Skin epidermis (tissue), 12 donors: ENCODE results near the gene RGPD4.
"Not testable (repeated sequence)": the region's sequence is repeated elsewhere in the genome, so short reads cannot be mapped to it uniquely, and the experiment has no call there.

Experiments
- H3K27ac ChIP-seq, 21 experiments: fragments of 200-600 bp; sonication (generic) in 11 of 21; one replicate each; pipeline ENCODE4 v1.5.0; 2020; ENCODE audit warnings: mild to moderate bottlenecking in 3 of 21, inconsistent platforms in 2 of 21, moderate library complexity in 2 of 21
- H3K4me3 ChIP-seq, 7 experiments: fragments of 200-600 bp; sonication (generic) in 2 of 7; one replicate each; pipeline ENCODE4 v1.5.0; 2020; ENCODE audit warnings: inconsistent platforms in 2 of 7, mild to moderate bottlenecking in 2 of 7, moderate library complexity in 1 of 7

The RGPD4 gene

DNA sequence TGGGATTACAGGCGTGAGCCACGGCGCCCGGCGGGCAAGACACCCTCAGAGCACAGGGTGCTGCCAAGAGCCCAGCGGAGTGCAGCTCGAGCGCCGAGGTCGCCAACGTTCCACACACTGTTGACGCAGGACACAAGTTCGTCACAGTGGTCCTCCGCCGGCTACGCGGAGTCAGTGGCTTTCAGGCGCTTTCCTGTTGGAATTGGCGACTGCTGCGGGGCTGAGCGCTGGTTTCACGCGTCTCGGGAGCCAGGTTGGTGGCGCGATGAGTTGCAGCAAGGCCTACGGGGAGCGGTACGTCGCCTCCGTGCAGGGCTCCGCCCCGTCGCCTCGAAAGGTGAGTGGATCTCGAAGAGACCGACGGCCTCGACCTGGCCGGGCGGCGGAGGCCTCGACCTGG lies at the start of gene RGPD4:
RGPD4 (plus strand) TSS at position 144 of the 400 bp plus-strand sequence; CDS start at position 266, 122 bp downstream.
- not testable (repeated sequence) for H3K27ac ChIP-seq

DNA sequence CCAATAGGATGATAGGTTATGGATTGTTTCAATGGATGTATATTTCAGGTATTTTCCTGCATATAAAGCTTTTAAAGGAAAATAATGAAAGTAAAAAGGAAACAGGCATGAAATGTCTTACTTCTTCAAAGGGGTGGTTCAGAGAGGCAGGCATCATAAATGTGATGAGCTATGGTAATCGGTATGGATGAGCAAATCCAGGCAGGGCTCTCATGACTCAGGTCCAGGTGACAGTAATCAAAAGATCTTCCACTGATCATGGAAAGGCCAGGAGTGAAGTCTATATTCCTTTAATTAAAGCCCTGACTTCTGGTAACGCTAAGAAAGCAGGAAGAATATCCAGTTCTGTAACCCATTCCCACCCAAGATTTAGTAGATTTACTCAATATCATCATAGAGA lies 48.7 kb upstream of the RGPD4 start:
- no peak overlapping the region for H3K4me3 ChIP-seq
- no peak overlapping the region for H3K27ac ChIP-seq

More for the DNA sequence above, at the start of gene RGPD4:
- H3K4me3 ChIP-seq = not testable (repeated sequence)

DNA sequence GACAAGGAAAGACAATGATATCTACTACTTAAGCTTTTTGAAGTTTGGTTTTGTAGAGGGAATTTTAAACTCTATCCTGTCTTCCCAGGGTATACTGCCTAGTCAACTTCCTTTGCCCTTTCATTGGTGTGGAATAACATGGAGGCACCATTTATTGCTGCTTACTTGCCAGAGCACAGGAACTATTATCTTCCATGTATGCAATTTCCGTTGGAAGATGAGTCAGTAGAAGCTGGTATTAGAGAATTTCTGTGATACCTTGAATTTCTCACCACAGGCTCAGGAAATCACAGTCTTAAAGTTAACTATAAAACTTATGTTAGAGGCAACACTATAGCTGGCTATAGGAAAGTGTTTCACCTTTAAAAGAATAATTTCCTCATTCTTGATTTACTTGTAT lies 40.9 kb upstream of the RGPD4 start:
- H3K4me3 ChIP-seq = no peak overlapping the region

DNA sequence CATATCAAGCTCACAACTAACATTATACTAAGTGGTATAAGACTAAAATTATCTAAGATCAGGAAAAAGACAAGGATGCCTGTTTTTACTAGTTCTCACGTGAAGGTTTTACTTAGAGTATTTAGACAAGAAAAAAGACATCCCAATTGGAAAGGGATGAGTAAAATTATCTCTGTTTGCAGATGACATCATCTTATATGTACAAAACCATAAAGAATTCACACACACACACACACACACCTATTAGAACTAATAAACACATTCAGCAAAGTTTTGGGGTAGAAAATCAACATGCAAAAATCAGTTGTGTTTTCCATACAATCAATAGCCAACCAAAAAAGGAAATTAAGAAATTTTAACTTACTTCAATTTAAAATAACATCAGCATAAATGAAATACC lies 35.9 kb upstream of the RGPD4 start:
- Histone ChIP-seq H3K4me3 (no peak overlapping the region), H3K27ac (no peak overlapping the region)

More for the DNA sequence above, 40.9 kb upstream of the RGPD4 start:
- H3K27ac ChIP-seq = no peak overlapping the region

DNA sequence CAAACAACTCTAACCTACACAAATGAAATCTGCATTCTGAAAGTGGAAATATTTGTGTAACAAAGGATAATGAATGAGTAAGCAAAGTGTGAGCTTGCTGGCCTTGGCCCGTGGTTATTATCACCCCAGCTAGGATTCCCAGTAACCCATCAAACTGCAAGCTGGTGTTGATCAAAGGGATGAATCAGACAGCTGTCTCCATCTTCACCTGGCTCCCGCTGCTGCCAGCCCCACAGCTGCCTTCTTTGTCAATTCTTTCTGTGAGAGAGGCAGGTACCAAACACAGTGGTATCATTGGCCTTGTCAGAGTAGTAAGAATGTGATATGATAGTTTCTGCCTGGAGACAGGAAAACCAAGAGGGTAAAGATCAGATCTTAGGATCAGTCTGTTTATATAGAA lies 25.2 kb upstream of the RGPD4 start:
- H3K4me3 ChIP-seq = no peak overlapping the region
- H3K27ac ChIP-seq = no peak overlapping the region

DNA sequence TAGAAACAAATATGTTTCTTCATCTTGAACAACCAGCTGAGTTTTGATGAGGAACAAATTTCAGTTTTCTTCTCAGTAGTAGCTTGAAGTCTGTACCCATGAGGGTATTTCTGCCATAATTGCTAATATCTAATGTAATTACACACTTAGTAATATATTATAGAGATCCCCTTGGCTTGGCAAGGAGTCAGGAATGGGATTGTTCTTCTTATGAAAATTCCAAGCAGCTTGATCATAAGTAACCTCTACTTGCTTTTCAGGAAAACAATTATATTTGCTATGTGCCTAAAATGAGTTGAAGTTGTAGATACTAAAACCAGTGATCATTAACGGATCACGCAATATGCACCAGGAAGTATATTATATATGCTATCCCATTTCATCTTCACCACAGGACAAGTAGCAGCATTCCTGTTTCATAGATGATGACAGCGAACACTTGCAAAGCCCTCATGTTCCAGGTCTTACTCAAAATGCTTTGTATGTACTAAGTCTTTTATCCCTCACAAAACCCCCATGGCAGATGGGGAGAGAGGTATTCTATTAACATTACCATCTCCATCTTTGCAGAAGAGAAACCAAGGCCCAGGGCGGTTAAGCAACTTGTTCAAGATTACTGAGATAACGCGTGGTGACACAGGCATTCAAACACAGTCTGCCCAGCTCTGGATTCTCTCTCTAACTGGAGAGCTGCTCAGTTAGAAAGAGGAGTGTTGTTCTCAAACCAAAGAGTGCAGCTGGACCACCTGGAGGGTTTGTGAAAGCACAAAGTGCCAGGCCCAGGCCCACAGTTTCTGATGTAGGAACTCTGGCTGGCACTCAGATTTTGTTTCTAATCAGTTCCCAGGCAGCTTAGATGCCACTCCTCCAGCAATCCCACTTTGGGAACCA lies 21.8 kb upstream of the RGPD4 start:
- no peak overlapping the region for H3K27ac ChIP-seq
- no peak overlapping the region for H3K4me3 ChIP-seq

DNA sequence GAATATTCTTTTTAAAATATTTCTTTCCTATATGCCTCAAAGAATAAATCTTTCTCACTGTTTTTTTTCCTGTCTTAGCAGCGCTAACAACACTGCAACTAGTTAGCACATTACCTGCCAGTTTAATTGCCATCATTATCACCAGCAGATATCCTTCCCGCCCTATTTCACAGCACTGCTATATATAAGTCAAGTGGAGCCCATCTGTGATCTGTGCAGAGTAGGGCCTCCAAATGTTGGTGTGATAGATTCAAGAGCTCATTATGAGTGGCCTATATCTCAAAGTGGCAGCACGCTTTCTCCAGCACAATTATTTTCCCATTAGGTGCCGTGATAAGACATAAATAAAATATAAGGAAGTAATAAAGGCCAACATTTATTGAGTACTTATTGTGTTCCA lies 19.8 kb upstream of the RGPD4 start:
- H3K4me3 ChIP-seq = no peak overlapping the region
- no peak overlapping the region for H3K27ac ChIP-seq

DNA sequence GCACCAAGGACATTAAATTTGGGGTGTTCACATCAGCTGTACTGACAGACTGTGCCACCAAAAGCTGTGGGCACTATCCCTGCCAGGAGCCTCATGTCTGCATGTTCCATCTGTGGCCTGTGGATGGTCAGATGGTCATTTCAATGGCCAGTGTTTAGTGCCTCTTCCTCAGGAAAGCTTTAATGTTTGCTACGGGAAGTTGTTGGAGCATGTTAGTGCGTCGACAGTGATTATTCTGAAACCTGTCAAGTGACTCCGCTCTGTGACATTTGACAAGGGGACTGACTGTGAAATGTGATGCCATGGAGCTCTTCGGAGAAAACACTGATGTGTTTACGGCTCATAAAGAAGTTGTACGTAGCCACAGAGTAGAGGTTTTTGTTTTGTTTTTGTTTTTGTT lies 18.7 kb upstream of the RGPD4 start:
- no peak overlapping the region for H3K4me3 ChIP-seq
- H3K27ac ChIP-seq = no peak overlapping the region

DNA sequence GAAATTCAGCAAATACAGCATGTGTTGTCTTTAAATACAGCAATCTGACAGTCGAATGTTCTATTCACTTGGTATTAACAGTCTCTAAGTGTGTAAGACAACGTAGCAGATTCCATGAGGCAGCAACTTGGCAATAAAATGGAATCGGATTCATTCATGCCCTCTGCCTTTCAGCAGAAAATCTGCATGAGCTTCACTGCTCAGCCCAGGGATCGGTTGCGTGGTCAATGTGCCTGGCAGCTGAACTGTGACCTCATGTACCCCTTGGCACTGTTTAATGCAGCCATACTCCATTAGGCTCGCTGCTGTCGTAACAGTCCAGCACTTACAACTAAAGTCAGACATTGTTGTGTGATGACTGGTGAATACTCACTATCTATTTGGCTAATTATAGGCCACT lies 17.7 kb upstream of the RGPD4 start:
- no peak overlapping the region for H3K4me3 ChIP-seq
- no peak overlapping the region for H3K27ac ChIP-seq

DNA sequence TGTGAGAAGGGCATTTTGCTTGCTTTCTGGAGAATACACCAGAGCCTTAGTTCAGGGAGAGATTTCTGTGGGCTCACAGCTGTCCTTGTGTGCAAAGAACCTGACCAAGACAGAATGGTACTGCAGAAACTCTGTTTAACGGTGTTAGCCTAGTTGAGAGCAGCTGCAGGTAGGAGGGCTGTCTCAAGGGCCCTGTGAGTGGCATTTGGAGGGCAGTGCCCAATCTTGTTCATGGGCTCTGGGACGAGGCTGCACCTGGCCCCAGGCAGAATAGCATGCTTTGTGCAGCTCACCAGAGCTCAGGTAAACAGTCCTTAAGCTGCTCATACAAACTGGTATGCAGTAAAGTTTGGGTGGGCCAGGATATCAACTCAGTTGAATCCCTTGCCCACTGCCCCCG lies 16.9 kb upstream of the RGPD4 start:
- H3K4me3 ChIP-seq = no peak overlapping the region
- H3K27ac ChIP-seq = no peak overlapping the region

DNA sequence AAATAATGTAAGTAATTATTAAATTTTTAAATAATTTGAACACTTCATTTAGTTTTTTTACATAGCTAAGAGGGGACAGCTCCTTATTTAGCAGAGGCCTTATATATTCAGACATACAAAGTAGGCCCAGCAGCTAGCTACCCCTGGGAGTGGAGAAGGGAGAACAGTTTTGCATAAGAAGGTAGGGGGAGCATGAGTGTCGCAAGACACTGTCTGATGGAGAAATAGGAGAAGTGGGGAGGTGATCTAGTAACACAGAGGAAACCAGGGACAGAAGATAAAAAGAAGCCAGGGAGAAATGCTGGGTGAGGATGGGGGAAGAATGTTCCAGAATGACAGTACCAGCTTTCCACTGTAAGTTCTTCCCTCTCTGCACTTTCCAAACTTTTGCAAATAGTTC lies 16.0 kb upstream of the RGPD4 start:
- H3K4me3 ChIP-seq = no peak overlapping the region
- no peak overlapping the region for H3K27ac ChIP-seq

DNA sequence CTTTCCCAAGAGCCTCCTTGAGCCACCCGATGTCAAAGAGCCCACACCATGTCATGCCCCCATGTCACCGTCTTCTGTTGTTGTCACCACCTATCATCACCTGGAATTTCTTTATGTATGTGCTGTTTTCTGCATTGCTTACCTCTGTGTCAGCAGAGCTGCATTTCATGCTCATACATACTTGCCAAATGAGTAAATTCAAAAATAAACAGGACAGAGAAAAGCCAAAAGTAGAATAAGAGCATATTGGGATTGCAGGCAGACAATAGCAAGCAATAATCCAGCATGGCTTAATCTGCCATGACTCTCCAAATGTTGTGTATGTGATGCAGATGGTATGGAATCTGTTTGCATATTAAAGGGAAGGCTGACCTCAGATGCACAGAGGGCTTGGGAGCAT lies 15.3 kb upstream of the RGPD4 start:
- no peak overlapping the region for H3K27ac ChIP-seq
- H3K4me3 ChIP-seq = no peak overlapping the region

DNA sequence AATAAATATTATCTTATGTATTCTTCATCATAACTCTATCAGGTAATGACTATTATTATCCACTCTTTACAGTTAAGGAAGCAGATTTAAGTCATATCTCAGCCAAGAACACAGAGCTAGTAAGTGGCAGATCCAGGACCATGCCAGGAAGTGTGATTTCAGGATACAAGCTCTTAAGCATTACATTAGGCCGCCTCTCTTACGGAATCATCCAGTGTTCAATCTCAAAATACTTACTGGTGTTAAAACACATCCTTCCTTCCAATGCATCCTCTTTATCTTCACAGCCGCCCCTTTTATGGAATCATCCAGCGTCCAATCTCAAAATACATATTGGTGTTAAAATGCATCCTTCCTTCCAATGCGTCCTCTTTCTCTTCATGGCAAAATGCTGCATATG lies 14.7 kb upstream of the RGPD4 start:
- Histone ChIP-seq H3K4me3 (no peak overlapping the region), H3K27ac (no peak overlapping the region)

DNA sequence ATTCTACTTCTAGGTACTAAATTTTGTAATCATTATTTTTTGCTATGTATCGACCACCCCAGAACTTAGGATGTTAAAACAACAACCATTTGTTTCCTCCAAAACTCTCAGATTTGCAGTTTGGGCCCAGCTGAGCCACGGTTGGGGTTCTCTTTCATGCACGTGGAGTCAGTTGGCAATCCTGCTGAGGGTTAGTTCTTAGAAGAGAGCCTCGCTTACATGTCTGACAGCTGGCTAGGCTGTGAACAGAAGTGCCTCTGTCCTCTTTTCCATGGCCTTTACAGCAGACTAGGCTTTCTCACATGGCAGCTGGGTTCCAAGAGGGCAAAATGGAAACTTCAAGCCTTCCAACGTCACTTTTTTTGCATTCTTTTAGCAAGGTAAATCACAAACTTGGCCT lies 9.3 kb upstream of the RGPD4 start:
- Histone ChIP-seq H3K27ac (no peak overlapping the region), H3K4me3 (no peak overlapping the region)

DNA sequence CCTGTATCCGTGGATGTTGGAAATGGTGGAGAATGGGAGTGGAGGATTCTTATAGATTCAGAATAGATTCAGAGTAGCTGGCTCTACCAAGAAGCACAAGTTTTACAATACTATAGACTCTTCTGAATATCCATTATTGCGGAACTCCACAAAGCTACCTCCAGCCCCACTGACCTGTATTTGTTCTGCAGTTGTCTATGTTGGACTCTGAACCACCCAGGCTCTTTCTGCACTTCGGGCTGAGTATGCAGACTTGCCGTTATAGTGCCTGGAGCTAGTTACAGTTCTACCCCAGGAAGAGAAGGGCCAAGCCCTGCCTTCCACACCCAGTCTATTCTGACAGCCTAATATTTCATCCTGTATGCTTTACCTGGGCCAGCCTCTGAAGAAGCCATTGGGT lies 4.4 kb upstream of the RGPD4 start:
- H3K27ac ChIP-seq = no peak overlapping the region
- H3K4me3 ChIP-seq = no peak overlapping the region

DNA sequence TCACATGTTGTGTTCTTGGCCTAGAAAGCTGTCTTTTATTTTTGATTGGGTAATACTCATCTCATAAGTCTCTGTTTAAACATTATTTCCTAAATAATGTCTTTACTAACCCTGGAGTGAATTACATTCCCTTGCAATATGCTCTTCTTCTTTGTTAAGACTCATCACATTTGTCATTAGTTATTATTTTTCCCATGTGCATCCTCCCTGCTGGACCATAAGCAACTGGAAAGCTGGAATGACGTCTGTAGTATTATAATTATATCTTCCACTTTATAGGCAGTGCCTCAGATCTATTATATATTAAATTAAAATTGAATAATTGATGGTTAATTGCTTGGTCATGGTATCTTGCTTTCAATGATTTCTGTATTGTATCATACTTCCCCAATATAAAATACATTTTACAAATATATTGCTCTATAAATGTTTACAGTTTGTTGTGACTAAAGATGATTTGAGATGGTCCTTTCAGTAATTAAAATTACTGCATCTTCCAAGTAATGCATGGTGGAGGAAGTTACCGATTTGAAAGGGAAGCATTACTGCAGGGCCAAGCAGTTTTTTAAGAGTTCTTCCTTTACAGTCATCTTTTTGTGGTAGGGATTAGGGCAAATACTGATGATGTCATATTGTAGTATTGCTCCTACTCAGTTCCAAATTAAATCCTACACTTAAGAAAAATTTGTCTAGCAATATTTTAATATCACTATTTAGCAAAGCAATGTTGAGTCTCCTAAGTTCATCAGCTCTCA lies 2.1 kb upstream of the RGPD4 start:
- Histone ChIP-seq H3K27ac (no peak overlapping the region), H3K4me3 (no peak overlapping the region)

DNA sequence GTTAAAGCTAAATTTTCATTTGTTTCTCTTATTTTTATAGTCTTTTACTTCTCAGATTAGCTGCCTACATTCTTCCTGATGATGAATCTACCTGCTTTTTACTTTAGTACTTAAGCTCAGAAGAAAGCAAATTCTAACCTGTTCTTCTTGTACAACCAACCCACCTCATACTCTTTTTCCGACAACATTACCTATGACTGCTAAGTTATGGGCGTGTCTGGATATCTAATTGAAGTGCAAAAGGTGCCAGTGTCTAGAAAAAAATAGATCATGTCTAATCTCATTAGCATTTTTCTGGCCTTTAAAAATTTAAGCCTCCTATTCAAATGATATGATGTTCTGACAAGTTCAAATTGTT lies 1.5 kb upstream of the RGPD4 start:
- H3K4me3 ChIP-seq = no peak overlapping the region
- H3K27ac ChIP-seq = no peak overlapping the region

DNA sequence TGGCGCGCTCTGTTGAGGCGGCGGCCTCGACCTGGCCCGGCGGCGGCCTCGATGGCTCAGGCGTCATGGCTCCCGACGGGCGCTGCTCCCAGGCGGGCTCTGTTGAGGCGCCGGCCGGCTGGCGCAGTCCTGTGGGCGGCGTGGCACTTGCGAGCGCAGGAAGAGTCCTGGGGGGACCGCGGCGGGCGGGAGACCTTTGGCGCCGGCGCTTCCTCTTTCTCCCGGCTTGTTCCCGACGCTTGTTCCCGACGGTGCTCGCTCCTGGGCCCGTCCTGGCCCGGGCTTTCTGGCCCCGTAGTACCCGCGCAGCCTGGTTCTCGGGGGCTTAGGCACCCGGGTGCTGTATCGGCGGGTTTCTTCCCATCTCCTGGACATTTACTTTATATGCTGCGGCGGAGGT lies 2.8 kb downstream of the RGPD4 start:
- H3K27ac ChIP-seq, H3K4me3 ChIP-seq: not testable (repeated sequence)

DNA sequence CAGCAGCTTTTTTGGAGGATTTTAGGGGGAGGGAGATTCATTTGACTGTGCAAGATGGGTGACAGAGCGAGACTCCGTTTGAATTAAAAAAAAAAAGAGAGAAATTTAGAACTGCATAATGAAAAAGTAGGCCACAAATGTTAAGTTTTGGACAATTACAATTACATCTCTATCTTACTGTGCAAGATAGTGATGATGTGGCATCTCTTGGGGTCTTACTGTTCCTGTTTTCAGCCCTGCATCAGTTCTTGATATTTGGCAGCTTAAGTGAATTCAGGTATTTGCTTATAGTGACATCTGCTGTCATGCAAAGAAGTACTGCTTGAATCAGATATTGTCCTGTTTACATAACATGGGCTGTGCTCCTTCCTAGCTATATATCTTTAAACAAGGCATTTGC lies 6.5 kb downstream of the RGPD4 start:
- not testable (repeated sequence) for H3K4me3 ChIP-seq, H3K27ac ChIP-seq

DNA sequence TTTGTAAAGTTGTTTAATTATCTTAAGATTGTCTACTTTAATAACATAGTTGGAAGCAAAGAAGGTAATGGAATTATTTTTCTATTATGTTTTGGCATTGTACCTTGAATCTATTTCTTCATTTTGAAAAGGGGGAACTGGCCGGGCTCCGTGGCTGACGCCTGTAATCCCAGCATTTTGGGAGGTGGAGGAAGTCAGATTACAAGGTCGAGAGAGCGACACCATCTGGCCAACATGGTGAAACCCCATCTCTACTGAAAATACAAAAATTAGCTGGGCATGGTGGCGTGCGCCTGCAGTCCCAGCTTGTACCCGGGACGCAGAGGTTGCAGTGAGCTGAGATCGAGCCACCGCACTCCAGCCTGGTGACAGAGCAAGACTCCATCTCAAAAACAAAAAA lies 6.9 kb downstream of the RGPD4 start:
- not testable (repeated sequence) for H3K4me3 ChIP-seq, H3K27ac ChIP-seq

DNA sequence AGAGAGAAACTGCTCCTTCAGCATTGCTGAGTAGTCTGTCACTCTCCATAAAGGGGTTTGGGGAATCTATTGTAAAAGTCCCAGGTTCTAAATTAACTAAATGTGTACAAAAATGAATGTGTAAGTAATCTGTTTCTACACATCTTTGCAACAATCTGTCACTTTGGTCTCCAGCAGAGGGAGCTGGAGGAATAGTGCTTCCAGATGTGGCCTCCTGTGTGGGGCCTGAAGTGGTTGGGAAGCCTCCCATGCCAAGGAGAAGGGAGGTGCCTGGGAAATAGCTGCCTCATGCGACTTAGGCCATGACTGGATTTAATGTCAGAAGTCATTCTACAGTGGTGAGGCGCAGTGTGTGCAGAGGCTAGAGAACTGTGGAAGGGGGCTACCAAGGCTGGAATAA lies 89.4 kb downstream of the RGPD4 start:
- not testable (repeated sequence) for H3K4me3 ChIP-seq, H3K27ac ChIP-seq
